NCI-H2029 (cell line): ENCODE measurements around the gene NPAS2.

ENCODE experiments used
- DNase-seq: peaks from one replicate; lab custom pipeline; 2025; lab: John Stamatoyannopoulos, UW

The NPAS2 gene

DNA sequence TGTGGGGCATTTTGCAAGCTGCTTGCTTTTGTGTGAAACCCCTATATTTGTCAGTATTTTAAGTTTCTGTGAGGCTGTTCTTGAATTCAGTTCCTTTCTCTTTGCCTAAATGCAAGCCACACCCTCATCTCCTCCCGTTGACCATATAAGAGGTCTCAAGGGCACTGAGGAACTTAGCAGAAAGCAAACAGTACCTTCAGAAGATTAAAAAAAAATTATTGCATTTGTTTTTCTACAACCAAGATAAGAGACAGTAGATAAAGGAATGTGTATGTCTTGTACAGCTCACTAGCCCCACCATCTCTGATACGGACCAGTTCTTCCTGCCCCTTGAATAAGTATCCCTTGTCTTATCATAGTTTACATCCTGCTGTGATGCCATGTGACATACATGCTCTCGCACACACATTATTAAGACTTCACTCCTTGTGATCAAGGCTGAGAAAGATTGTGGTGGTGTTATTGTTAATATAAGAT lies 64.2 kb downstream of the NPAS2 start:
- no peak for DNase-seq

DNA sequence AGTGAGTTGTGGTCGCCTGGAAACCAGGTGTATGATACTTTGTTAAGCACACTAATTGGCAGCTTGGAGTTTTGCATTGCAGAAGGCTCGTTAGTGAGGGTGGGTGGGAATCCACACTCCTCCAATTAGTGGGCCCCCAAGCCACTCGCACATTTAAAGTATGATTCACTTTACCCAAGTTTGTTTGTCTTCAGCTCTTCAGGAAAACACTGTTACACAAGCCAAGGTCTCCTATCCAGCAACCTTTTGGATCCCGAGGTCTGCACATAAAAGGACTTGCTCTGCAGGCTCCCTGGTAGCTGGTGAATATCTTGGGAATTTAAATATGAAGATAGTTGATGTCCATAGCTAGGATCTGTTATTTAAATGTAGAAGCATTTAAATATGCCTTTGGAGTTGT lies 66.1 kb downstream of the NPAS2 start:
- no peak for DNase-seq

DNA sequence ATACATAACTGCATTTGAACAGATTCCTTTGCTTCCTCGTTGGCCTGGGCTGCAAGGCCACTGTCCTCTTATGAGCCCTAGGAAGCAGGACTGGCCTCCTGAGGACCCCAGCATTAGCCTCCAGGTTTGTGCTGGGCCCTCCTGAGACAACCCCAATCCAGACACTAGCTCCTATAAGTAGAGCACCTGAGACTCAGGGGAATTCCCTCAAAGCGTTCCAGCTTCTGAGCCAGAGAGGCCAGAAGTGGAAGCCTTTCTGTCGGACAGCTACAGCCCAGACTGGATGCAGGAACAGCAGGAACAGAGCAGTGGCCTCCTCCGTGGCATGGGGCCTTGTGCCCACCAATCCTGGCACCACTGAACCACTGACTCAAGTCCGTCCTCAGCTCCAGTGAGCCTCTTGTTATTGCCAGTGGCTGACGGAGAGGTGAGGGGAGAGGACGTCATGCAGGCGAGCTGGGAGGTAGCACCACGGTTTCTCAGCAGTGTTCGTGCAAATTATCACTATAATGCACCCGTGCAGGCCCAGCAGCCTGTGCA lies 67.2 kb downstream of the NPAS2 start:
- DNase-seq, result no peak

DNA sequence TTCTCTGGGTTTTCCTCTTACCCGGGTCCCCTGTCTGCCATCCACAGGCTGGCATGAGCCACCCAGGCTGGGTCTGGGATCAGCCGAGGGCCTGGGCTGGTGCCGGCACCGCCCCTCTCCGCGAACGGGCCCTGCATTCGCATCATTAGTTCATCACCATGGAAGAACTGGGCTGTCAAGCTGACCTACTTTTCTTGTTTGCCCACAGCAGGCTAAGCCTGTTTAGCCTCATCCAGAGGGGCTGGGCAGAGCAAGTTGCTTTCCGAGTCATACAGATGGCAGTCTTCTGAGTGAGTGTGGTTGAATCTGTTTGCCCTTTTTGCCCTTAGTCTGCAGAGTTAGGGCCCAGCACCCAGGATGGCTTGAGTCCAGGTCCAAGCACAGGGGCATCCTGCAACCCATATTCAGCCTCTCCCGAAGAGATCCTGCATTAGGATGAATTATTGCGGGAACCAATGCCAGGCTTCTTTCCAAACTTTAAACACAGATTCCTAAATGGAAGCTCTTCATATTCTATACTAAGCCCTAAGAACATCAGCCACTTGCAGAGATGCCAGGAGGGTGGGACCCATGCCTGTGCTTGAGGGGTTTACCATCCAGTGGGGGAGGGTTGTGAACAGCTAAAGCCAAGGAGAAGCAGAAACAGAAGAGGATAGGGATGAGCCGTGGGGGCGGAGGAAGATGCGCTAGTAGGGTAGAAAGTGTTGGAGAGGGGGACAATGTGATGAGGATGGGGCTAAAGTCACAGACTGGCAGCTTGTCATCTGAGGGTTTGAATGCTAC lies 68.0 kb downstream of the NPAS2 start:
- no peak for DNase-seq

DNA sequence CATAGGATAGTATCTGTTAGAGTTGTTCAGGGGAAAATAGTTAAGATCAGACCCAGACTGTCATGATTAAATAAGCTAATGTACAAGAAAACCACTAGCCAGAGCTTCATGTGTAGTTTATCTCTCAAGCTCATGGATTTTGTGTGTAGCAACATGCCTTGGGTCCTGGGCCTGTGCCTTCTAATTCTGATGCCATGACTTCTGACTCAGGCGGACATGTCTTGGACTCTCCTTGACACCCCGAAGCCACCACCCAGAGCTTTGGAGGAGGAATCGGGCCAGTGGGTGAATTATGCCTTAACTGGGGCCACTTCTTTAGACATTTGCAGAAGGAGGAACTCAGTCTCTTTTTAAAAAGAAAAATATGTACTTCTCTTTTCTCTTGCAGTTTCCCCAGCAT lies 68.7 kb downstream of the NPAS2 start:
- DNase-seq, result no peak

DNA sequence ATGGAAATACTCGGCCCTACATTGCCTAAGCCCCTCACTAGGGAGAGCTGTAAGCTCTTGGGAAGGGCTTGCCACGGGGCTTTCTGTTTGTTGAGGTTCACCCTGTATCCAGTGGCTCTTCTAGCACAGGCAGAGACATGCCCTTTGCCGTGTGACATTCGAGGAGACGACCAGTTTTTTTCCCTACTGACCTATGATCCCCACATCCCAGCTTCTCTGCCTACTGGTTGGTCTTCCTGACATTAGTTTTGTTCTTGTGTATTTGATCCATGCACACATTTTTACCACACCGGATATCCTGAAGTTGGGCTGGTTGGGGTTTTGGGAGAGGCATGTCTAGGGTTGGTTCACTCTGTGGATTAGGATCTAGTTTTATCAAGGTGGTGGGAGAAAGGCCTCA lies 69.3 kb downstream of the NPAS2 start:
- DNase-seq, result no peak

DNA sequence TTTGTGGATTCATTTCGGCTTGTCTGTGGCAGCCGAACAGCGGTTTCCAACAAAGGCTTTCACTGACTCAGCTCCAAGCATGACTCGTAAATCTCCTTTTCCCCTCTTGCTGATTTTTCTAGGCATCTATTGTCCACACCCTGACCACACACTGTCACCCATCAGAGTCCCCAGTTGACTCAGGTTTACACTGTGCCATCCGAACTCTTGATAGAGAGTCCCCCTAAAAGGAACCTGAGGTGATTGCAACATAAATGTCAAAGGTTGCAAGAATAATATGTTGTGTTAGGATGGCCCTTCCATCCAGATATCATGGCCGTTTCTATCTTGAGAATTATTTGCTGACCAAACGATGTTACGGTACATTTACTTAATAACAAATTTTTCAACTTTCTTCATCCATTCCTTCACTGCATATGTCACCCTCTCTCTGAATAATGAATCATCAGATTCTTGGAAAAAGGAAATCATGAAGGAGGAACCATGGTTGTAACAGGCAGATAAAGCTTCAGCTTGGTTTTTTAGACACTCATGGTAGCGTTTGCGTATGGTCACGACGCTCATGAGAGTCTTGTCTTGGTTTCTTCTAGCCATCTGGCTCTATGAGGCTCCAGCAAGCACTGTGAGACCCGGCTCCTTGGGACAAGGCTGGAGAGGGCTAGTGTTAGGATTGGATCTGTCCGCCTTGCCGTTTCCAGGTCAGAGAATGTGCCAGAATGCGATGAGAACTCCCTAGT lies 72.1 kb downstream of the NPAS2 start:
- no peak for DNase-seq

DNA sequence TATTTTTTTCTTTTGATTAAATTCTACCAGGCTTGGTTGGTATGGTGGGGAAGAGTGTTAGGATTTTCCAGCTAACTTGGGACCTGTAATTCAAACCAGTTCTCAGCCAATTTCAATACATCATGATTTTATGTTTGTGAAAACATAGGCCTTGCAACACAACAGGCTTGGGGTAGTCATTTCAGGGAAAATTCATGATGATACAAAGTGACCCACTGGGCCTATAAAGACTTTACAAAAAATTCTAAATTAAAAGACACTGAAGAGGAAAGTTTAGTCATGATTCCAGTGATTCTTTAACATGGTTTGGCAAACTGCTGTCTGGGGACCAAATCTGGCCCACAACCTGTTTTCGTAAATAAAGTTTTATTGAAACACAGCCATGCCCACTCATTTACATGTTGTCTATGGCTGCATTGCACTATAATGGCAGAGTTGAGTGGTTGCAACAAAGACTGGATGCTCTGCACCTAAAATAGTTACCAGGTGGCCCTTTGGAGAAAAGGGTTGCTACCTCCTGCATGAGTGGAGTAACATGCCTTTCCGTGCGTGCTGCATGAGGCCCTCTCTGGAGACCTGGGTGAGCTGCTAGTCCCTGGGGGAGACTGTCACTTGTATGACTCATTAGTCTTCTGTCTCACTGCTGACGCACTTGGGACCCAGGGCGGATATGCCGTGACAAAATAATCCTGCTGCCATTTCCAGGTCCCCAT lies 73.6 kb downstream of the NPAS2 start:
- no peak for DNase-seq

DNA sequence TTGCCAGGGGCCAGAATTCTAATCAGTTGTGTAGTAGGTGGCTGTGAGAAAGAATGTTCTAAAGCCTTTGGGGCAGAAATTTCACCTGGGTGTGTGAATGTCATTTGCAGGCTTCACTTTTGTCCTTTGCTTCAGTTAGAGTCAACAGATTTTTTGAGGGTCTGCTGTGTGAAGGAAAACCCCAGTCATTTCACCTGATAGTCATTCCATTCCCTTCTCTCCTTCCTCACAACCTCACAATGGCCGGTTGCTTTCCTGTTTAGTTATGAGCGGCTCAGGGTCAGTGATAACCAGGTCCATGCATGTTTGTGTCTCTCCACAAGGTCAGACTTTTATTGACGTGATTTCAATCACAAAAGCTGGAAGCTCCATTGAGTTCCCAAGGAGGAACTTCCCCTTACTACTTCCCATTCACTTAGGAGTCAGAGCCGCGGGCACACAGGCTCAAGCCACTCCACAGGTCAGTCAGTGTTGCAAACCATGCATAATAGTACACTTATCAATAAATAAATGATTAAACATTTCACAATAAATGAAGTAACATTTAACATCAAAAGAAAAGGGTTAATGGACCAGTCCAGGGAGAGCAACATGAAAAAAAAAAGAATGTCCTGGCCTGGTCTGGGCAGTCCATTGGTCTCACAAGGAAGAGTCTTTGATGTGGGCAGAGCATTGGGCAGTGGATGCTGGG lies 74.3 kb downstream of the NPAS2 start:
- DNase-seq, result no peak

DNA sequence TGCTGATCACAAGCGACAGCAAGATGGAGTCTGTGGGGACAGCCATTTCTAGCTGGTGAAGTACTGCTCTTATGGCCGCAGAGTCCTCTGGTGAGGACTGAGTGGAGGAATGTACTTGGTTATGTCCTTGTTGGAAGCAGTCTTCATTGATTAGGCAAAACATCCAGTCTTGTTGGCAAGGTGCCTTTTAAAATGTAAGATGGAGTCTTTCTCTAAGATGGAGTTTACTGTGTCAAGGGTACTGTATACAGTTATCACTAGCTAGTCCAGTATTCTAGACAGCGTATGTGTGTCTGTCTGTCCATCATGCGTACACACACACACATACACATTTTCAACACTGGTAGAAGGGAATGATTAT lies 74.8 kb downstream of the NPAS2 start:
- DNase-seq, result no peak

DNA sequence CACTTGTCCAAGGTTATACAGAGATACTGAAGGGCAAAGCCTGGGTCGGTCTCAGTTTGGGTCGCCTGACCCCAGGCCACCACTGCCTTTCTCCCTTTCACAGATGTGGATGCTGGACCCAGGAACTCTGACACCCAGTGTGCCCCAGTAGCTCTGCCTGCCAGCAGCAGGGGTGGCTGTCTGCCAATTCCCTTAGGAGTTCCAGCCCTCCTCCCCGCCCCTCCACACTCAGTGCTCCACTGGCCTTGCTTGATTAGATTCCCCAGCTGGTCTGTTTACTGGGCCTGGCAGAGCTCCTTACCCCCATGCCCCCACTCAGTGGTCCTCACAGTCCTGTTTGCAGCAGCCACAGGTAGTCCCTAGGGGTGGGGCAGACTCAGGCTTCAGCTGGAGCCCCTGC lies 75.5 kb downstream of the NPAS2 start:
- DNase-seq, result peak; percentile 1

DNA sequence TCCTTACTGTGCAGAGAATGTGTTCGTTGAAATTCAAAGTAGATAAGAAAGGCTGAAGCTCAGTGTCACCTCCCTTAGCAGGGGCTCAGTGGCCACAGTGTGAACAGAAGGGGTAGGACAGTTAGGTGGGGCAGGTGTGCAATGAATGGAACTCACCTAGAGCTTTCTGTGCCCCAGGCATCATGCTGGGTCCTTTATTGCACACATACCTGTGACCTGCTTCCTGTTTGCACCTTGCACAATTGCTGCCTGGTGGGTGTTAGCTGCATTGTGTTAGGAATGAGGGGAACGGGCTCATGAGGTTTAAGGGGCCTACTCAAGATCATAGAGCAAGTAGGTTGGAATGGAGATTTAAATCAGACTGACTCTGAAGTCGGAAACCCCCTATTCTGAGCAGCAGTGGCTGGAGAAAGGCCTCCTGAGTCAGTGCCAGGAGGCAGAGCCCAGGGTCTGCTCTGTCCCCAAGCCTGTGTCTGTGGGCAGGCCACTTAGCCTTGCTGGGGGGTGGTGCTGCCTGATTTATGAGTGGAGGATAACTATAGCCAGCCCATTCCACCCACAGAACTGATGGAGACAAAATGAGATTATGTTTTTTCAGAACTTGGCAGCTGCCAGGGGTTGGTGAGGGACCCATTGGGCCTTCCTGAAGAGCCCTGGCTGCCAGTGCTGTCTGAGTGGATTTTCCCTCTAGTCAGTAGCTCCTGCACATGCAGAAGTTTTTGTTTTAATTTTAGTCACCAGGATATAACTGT lies 76.2 kb downstream of the NPAS2 start:
- DNase-seq, result no peak

DNA sequence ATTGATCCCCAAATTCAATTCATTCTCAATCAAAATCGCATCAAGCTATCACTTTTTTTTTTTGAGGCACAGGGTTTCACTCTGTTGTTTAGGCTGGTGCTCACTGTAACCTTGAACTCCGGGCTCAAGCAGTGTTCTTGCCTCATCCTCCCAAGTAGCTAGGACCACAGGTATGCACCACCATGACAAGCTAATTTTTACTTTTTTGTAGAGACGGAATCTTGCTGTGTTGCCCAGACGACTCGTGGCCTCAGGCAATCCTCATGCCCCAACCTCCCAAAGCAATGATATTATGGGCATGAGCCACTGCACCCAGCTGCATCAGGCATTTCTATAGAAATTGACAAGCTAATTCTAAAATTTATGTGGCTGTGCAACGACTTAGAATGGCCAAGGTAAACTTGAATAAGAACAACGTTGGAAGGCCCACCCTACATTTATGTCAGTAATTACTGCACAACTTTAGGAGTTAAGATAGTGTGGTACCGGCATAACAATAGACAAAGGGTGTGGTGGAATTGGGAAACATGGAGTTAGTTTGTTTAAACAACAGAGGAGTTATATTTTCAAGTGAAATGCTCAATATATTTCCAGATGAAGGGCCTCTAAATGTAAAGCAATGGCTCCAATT lies 78.2 kb downstream of the NPAS2 start:
- DNase-seq, result no peak

DNA sequence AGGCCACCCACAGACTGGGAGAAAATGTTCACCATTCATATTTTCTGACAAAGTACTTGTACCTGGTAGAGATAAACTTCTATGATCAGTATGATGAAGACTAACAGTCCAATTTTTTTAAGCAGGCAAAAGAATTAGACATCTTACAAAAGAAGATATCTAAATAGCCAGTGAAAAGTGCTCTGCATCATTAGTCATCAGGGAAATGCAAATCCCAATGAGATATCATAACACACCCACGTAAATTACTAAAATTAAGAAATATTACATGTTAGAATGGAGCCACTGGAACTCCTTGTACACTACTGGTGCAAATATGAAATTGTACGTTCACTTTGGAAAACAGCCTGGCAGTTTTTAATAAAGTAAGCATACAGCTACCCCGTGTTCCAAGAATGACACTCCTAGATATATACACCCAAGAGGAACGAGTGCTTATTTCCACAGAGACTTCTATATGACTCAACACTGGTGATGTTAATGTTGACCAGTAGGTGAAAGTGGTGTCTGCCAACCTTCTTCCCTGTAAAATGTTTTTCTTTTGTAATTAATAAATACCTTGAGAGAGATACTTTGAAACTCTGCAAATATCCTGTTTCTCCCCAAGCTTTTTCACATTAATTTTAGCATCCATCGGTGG lies 80.3 kb downstream of the NPAS2 start:
- no peak for DNase-seq

DNA sequence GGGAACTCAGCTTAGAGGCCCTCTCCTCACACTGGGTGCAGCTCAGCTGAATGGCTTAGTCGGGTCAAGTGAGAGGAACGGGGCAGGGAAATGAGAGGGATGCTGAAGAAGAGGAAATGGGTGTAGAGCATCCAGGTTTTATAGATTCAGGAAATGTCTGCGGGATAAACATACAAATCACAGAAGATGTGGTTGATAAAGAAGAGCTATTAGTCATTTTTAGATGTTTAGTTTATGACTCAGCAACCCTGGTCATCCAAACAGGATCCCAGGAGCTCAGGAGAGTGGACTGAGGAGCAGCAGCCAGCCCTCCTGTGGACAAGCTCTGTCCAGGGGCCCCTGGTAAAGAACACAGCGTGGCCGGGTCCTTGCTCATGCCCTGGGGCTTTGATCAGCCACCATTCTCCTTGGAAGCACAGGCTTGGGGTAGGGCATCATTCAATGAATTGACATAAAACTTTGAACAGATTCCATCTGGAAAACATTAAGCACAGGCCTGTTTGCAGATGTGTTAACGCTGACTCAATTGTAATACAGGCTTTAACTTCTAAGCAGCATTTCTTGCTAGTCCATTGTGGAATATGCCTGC lies 83.0 kb downstream of the NPAS2 start:
- no peak for DNase-seq

DNA sequence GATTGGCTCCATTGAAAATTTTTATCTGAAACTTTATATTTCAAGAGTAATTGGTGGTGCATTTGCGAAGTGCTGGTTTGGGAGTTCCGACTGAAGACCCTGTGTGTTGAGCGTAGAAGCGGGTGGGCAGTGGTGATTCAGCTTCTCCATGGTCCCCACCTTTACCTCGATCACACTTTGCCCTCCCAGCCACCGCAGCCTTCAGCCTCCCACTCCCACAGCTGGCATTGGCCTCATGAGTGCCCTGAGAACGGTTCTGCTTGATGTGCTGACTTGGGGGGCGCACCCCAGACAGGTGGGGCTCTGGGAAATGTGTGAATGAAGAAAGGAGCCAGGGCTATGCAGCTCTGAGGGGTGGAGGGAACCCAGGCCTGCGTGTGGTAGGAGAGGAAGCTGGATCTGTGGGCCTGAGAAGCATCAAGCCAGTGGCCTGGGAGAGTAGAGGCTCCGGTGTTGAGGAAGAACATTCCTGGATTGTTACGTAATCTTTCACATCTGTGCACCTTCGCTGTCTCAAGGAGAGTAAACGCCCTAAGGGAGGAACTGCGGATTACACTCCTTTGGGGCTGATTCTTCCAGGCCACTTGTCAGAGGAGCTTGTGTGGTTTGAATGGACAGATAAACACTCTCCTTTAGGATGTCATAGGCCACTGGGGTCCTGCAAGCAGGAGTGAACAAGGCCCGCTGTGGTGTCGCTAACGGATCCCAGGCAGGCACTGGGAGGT lies 83.8 kb downstream of the NPAS2 start:
- DNase-seq, result no peak

DNA sequence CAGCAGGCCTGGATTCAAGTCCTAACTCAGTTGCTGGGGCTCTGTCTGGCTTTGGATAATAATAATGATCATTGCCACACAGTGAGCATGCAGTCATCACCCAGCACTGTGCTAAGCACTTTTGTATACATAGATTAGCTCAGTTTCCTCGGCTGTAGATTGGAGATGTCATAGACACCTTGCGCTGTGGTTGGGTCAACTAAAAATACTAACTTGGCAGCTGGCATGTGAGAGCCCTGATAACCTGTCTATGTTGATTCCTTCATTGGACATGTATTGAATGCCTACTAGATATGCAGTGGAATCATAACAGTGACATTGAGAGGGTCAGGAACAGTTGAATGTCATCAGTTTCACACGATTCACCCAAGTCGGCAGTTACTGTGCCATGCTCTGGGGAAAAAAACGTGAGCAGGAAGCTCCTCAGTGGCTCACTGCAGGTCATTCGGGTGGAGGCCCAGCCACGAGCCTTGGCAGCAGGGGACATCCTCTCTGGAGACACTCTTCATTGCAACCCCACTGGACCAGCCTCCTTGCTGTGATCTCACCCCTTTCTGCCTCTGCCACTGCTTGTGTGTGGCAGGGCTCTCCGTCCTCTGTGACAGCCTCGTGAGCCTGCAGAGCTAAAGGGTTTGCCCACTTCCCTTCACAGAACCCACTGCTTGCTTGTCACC lies 85.3 kb downstream of the NPAS2 start:
- DNase-seq, result no peak

DNA sequence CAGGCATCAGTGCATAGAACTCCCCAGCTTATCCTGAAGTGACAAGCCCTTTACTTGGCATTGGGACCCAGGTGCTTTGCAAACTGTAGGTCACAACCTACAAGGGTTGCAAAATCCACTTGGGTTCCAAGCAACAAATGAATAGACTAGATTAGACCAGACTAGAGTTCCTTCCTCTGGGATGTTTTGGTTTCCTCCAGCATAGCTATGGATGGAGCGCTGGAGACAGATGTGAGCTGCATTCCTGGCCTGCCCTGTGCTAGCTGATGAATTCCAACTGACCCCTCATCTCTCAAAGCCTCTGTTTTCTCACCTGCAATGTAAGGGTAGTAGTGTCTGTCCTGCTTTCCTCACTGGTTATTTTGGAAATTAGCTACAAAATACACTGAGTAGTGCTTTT lies 86.2 kb downstream of the NPAS2 start:
- no peak for DNase-seq

DNA sequence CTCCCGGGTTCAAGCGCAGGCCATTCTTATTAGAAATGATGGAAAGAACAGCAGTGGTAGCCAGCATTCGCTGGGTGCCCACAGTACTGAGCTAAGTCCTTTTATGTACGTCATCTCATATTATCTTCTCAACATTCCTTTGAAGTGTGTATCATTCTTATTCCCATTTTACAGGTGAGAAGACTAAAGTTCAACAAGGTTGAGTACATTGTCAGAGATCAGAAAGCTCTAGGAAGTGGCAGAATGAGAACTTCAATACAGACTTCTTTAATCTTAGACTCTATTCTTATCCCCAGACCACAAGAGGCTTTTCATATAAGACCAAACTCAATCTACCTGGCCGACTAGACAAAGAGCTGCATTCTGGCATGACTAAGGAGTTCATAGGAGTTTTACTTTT lies 86.7 kb downstream of the NPAS2 start:
- no peak for DNase-seq
